Epithelial cell of proximal tubule (primary cell): ENCODE results near the gene SLC4A1. TPM values are rescaled to one million over a fixed set of nuclear protein-coding genes. Genes with fewer than 3 reads are reported as not detected.

ENCODE experiments used
- DNase-seq: peaks from one replicate; pipeline ENCODE4 v3.0.0-alpha.2; 2011; ENCODE audit warnings: low read depth
- H3K4me3 ChIP-seq: 2 replicates; pipeline ENCODE4 v1.5.1; 2011; ENCODE audit warnings: low read depth, mild to moderate bottlenecking, low read length
- total RNA-seq: library from RNA; depleted of rRNA; stranded (reverse); fragments of >200 nt; gene quantifications from 2 replicates; pipeline ENCODE4 v1.2.3, GENCODE V29; 2015
- TF ChIP-seq, protein P1 (sequence below): conservative IDR thresholded peaks from 2 replicates; pipeline ENCODE4 v1.5.1; 2012; ENCODE audit warnings: low read depth, mild to moderate bottlenecking, low read length

The SLC4A1 gene
- total RNA-seq, 1 donor from 2014 or later = not detected

DNA sequence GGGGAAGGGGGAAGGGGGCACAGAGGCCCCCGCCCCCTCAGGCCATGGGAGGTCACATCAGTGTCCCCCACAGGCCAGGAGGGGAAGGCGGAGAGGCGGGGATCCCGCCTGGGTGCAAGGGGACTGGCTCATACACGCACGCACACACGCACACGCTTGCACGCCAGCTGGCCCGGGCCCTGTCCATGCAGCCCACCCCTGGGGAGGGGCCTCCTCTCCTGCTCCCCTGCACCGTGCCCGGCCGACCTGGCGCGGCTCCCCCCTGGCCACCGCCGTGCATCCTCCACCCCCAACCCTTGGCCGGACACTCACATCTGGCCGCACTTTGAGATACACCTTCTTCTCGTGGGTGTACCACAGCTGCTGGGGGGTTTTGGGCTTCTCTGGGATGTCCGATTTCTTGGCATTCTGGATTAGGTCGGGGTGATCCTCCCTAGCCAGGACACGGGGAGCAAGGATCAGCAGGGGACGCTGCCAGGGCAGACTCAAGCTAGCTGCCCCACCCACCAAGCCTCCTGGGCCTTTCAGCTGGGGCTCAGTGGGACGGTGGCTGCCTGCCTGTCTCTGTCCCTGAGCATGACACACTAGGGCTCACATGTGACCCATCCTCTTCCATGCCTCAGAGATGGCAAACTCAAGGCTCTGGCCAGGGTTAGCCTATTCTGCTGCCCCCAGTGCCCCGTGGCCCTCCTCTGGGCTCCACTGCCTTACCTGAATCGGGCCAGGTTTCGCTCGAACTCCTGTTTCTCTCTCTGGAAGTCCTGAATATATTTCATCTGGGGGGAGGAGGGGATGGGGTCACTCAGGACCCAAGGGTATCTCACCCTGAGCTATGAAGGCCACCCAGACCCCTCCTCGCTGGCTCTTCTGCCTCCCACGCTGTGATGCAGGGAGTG, 55.2 kb downstream of the SLC4A1 start:
- DNase-seq = no peak
- TF ChIP-seq, protein P1, sequence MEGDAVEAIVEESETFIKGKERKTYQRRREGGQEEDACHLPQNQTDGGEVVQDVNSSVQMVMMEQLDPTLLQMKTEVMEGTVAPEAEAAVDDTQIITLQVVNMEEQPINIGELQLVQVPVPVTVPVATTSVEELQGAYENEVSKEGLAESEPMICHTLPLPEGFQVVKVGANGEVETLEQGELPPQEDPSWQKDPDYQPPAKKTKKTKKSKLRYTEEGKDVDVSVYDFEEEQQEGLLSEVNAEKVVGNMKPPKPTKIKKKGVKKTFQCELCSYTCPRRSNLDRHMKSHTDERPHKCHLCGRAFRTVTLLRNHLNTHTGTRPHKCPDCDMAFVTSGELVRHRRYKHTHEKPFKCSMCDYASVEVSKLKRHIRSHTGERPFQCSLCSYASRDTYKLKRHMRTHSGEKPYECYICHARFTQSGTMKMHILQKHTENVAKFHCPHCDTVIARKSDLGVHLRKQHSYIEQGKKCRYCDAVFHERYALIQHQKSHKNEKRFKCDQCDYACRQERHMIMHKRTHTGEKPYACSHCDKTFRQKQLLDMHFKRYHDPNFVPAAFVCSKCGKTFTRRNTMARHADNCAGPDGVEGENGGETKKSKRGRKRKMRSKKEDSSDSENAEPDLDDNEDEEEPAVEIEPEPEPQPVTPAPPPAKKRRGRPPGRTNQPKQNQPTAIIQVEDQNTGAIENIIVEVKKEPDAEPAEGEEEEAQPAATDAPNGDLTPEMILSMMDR = no peak
- no peak overlapping the region for H3K4me3 ChIP-seq

DNA sequence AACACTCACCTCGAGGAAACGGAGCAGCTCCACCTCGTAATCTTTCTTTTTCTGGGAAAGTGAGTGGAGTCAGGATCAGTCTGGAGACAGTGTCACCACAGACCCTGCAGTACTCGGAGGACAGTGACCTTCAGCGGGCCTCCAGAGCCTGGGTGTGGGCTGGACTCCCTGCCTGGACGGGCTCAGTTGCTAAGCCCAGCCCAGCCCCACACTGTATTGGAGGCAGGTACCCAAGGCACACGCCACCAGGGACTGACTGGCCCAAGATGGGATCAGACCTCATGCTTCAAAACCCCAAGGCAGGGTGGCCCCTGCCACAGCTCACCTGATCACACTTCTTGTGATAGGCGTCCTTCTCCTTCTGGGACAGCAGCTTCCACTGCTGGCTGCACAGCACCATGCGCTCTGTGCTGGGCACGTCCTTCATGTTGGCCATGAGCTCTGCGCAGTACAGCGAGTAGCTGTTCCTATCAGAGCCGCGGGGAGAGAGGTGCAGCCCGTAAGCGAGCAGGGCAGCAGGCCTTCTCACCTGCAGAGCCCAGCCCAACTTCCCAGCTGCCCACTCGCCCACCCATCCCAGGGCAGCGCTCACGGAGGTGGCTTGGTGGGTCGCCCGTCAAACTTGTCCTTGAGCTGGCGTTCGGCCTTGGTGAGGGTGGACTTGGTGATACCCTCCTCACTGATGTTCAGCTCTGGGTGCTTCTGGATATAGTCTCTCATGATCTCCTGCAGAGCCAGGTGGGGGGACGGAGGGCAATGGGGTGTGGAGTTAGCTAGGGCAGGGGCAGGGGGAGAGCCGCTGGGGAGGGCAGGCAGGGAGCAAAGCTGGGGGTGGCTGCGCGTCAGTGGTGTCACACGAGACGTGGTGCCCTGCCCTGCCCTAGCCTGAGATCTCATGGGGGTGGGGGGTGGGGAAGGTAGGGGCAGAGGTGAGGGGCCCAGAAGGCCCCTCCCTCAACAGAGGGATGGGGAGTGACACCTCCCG, 56.4 kb downstream of the SLC4A1 start:
- DNase-seq = no peak

DNA sequence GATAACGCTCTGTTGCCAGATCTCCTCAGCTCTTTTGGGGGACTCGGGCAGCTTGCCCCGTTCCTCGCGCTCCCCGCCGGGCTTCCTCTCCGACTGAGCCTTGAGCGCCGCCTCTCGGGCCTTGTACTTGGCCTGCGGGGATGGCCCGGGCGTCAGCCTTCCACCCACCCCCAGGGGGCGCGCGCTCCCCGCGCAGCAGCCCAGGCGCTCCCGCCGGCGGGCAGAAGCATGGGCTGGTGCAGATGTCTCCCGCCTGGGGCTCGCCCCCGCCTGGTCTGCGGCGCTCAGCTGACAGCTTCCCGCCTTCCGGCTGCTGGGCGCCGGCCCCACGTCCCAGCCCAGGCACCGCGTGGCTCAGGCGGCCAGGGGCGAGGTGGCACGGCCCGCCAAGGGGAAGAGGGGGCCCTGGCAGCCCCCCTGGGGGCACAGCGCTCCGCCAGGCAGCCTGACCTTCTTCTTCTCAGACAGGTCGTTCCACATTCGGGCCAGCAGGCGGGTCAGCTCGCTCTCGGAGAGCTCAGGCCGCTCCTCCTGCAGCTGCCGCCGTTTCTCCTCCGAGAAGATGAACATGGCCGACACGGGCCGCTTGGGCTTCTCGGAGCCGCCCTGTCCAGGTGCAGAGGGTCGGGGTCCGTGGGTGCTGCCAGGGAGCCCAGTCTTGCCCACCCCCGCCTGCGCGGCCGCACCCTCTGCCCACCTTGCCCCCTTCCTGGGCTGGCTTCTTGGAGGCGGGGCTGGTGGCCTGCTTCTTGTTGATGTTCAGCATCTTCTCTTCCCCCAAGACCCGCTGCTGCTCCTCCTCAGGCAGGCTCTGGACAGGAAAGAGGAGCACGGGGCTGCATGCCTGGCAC, 57.4 kb downstream of the SLC4A1 start:
- TF ChIP-seq, protein P1 = peak; percentile 83
- H3K4me3 ChIP-seq = no peak overlapping the region
- no peak for DNase-seq

More for the DNA sequence above, 56.4 kb downstream of the SLC4A1 start:
- no peak overlapping the region for H3K4me3 ChIP-seq
- TF ChIP-seq, protein P1 = no peak

DNA sequence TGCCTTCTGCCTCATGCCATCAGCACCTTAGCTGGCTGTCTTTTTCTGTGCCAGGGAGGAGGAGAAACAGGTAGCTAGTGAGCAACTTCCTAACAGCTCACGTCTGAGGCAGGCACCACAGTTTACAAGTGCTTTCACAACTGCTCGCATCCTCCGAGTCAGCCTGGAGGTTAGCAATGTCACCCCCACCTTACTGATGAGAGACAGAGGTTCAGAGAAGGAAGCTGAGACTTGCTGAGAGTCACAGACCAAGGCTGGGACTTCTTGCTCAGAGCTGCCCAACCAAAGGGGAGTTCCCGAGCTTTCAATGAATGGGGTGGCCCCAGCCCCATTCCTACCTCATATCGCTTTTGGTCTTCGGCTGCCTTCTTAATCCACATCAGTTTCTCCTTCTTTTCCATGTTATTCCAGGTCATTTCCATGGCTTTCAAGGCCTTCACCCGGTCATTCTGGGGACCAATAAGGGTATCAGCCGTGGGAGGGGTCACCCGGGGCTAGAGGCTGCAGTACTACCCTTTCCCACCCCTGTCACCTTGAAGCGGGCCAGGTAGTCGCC, 58.1 kb downstream of the SLC4A1 start:
- TF ChIP-seq, protein P1 = no peak
- no peak overlapping the region for H3K4me3 ChIP-seq
- DNase-seq = no peak

DNA sequence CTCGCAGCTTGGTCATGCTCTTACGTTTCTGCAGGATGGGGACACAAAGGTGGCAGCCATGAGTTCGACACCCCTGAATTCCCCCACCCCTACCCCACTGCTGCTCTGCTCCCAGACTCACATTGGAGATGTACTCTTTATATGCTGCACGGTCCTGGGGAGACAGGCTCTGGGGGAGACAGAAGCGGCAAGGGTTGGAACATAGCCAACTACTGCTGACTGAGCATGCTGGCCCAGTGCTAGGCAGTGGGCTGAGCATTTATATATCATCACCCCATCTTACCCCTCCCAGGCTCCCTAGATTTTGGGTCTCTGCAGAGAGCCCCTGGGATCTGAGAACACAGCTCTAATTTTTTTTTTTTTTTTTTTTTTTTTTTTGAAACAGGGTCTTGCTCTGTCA, 60.2 kb downstream of the SLC4A1 start:
- no peak overlapping the region for H3K4me3 ChIP-seq
- TF ChIP-seq, protein P1 = no peak
- DNase-seq = no peak

DNA sequence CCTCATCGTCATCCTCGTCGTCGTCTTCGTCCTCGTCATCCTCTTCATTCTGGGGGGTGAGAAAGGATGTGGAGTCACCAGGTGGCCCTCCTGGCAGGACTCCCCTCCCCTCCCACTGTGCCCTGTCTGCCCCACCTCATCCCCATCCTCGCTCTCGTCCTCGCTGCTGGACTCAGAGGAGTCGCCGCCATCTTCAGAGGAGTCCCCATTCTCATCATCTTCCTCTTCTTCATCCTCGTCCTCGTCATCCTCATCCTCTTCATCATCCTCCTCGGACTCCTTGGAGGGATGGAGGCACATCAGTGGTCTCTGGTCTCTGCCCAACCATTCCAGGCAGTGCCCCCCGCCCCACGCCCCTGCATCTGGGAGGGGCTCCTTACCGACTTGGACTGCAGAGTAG, 60.6 kb downstream of the SLC4A1 start:
- DNase-seq = no peak
- no peak overlapping the region for H3K4me3 ChIP-seq
- TF ChIP-seq, protein P1 = no peak
